Activated T-cell treated with anti-CD3 and anti-CD28 coated beads for 24 hours (primary cell): ENCODE measurements around the gene STARD13.

Source experiments
- DNase-seq: peaks from one replicate; pipeline ENCODE4 v3.0.0-alpha.2; 2020; ENCODE audit warnings: low read depth

Gene STARD13

GRCh38 chr13:33227927-33228647 is 57.5 kb downstream of the STARD13 start:
- no peak for DNase-seq

GRCh38 chr13:33224686-33225085 is 60.9 kb downstream of the STARD13 start:
- DNase-seq = no peak

- DNase-seq = no peak
These were observed 61.4 kb downstream of the STARD13 start for GRCh38 chr13:33224191-33224590.

GRCh38 chr13:33219926-33220325 is 65.6 kb downstream of the STARD13 start:
- no peak for DNase-seq

GRCh38 chr13:33218426-33218825 is 67.1 kb downstream of the STARD13 start:
- DNase-seq = no peak

GRCh38 chr13:33218020-33218419 is 67.5 kb downstream of the STARD13 start:
- no peak for DNase-seq

- DNase-seq = no peak
These were observed 68.3 kb downstream of the STARD13 start for GRCh38 chr13:33217256-33217655.

GRCh38 chr13:33213797-33214196 is 71.8 kb downstream of the STARD13 start:
- no peak for DNase-seq

- DNase-seq = no peak
These were observed 72.4 kb downstream of the STARD13 start for GRCh38 chr13:33213024-33213768.

- DNase-seq = no peak
These were observed 73.2 kb downstream of the STARD13 start for GRCh38 chr13:33212396-33212795.

- DNase-seq = no peak
These were observed 75.5 kb downstream of the STARD13 start for GRCh38 chr13:33210090-33210489.

- no peak for DNase-seq
These were observed 77.0 kb downstream of the STARD13 start for GRCh38 chr13:33208290-33209220.

- no peak for DNase-seq
These were observed 78.0 kb downstream of the STARD13 start for GRCh38 chr13:33207615-33207961.

GRCh38 chr13:33206945-33207614 is 78.5 kb downstream of the STARD13 start:
- no peak for DNase-seq

GRCh38 chr13:33206425-33206824 is 79.1 kb downstream of the STARD13 start:
- no peak for DNase-seq

GRCh38 chr13:33205804-33206221 is 79.7 kb downstream of the STARD13 start:
- DNase-seq = no peak

GRCh38 chr13:33205224-33205623 is 80.3 kb downstream of the STARD13 start:
- no peak for DNase-seq

- no peak for DNase-seq
These were observed 81.2 kb downstream of the STARD13 start for GRCh38 chr13:33204130-33204927.

- no peak for DNase-seq
These were observed 82.8 kb downstream of the STARD13 start for GRCh38 chr13:33202644-33203169.

- no peak for DNase-seq
These were observed 83.9 kb downstream of the STARD13 start for GRCh38 chr13:33201659-33202058.

- DNase-seq = no peak
These were observed 86.2 kb downstream of the STARD13 start for GRCh38 chr13:33199289-33199850.
